Pancreas (tissue), 10 donors: ENCODE data around the gene IL36B. TPM values are rescaled to one million over a fixed set of nuclear protein-coding genes. Genes with fewer than 3 reads are reported as not detected.

Experiments used
- ATAC-seq, 4 donors: fragments of 200-7000 bp; cut with Tn5 transposase; one replicate each; pipeline versions ENCODE4 v1.8.0 to v1.9.1; 2020; ENCODE audit warnings: mild to moderate bottlenecking in 4 of 4, moderate library complexity in 4 of 4
- DNase-seq, 6 donors: peaks; one replicate each; pipeline ENCODE4 v3.0.0-alpha.2; 2020
- FAIRE-seq: peaks from 2 replicates; lab custom pipeline; 2012; peaks lifted over from hg19 to GRCh38; lab: Jason Lieb, UNC
- H3K27ac ChIP-seq, 4 donors: fragments of 200-600 bp; sonication (generic); 1 replicate in 3 of 4; 2 replicates in 1 of 4; pipeline versions ENCODE4 v1.5.0 to v1.8.0; 2020
- H3K27me3 ChIP-seq, 4 donors: fragments of 200-600 bp; one replicate each; pipeline ENCODE4 v1.8.0; 2021
- H3K36me3 ChIP-seq, 3 donors: fragments of 200-600 bp; sonication (generic) in 1 of 3; one replicate each; pipeline versions ENCODE4 v1.5.0 to v1.8.0; 2020 to 2021
- H3K4me1 ChIP-seq, 3 donors: fragments of 200-600 bp; one replicate each; pipeline ENCODE4 v1.8.0; 2021
- H3K4me3 ChIP-seq, 4 donors: fragments of 200-600 bp; sonication (generic) in 2 of 4; one replicate each; pipeline versions ENCODE4 v1.5.0 to v1.8.0; 2020 to 2021
- H3K9me3 ChIP-seq, 4 donors: fragments of 200-600 bp; one replicate each; pipeline ENCODE4 v1.8.0; 2021
- CTCF ChIP-seq, 4 donors: fragments of 200-600 bp; sonication (generic) in 3 of 4; IDR thresholded peaks; one replicate each; pipeline versions ENCODE4 v1.5.0 to v1.8.0; 2021; ENCODE audit warnings: antibody characterized with exemption in 4 of 4
- WGBS, 2 donors: extraction: QIAGEN DNeasy Blood & Tissue Kit; methylation state at CpG; one replicate each; pipeline ENCODE4 v1.1.7; 2013; 5-methylcytosine and 5-hydroxymethylcytosine counted together
- intact Hi-C, 3 donors: fragments of 100-400 bp; cut with DNase I; formaldehyde crosslinking; loops; one replicate each; pipeline versions ENCODE4 v1.11.1 to v1.14.2; 2022
- polyA plus RNA-seq, 2 donors: library from polyadenylated mRNA; stranded (reverse); fragments of 200-250 nt; gene quantifications; one replicate each; pipeline ENCODE4 v1.2.3, GENCODE V29; 2013
- total RNA-seq, 6 donors: library from RNA; stranded (reverse); fragmentation: NEBNext Ultra II Directional in 4 of 6; extraction: Animal tissue kit (Norgen Biotek cat#: 25700) in 4 of 6; gene quantifications; one replicate each; pipeline versions ENCODE4 v1.2.1 to v1.2.4, GENCODE V29; 2021 to 2023
- donor health status: healthy with polysubstance abuse.
- donor health status: DM: no; HTN: no; CAD: no; lungs with moderate emphysema.
- donor health status: DM: no; HTN: no; CAD: no.
- donor health status: control.
- donor health status: control.
- donor health status: Bipolar disorder and iron deficiency.
- donor health status: DM: yes; HTN: yes; CAD: no.
- donor health status: DM: no; HTN: no; CAD: no.
- donor health status: DM: no; HTN: no; CAD: no.
- donor health status: DM: yes; HTN: yes; CAD: no.

The IL36B gene
- total and polyA plus RNA-seq, 8 donors, result not detected

- H3K4me1 ChIP-seq, result no peaks in the 10 kb centered on the region
- no peak overlapping the region for H3K4me3 ChIP-seq
- no peak overlapping the region for H3K27ac ChIP-seq
- FAIRE-seq (no peak), DNase-seq (no peak), ATAC-seq (no peak)
- H3K27me3 ChIP-seq, result no peaks in the 10 kb centered on the region
- intact Hi-C loops, result no loop called here
- H3K9me3 ChIP-seq, result no peaks in the 10 kb centered on the region
- WGBS, 2 donors, result 51 to 59% methylated on average over 1 of the region's 1 CpG
- TF ChIP-seq CTCF (IDR thresholded peaks at IDR 0.05), result no peak
- no peaks in the 10 kb centered on the region for H3K36me3 ChIP-seq
Measured at GRCh38 chr2:113057117-113057516, 4.5 kb upstream of the IL36B start.

DNA sequence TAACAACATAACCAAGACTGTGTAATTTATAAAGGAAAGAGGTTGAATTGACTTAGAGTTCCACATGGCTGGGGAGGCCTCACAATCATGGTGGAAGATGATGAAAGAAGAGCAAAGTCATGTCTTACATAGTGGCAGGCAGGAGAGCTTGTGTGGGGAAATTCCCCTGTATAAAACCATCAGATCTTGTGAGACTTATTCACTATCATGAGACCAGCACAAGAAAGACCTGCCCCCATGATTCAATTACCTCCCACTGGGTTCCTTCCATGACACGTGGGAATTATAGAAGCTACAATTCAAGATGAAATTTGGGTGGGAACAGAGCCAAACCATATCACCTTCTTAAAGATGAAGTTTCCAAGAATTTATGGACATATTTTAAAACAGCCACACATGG, 3.9 kb upstream of the IL36B start:
- Histone ChIP-seq H3K27me3 (no peaks in the 10 kb centered on the region), H3K36me3 (no peaks in the 10 kb centered on the region), H3K27ac (no peak overlapping the region), H3K9me3 (no peaks in the 10 kb centered on the region), H3K4me3 (no peak overlapping the region), H3K4me1 (no peaks in the 10 kb centered on the region)
- ATAC-seq (no peak), FAIRE-seq (no peak), DNase-seq (no peak)
- intact Hi-C loops, result no loop called here
- no peak for TF ChIP-seq CTCF (IDR thresholded peaks at IDR 0.05)
- WGBS, 2 donors, result 61 to 64% methylated on average over 1 of the region's 1 CpG

DNA sequence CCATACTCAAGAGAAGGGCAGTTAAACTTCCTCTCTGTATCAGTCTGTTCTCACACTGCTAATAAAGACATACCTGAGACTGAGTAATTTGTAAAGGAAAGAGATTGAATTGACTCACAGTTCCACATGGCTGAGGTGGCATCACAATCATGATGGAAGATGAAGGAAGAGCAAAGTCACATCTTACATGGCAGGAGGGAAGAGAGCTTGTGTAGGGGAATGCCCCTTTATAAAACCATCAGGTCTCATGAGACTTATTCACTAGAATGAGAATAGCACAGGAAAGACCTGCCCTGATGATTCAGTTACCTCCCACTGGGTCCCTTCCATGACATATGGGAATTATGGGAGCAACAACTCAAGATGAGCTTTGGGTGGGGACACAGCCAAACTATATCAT, 1.4 kb upstream of the IL36B start:
- DNase-seq (no peak), ATAC-seq (no peak), FAIRE-seq (no peak)
- TF ChIP-seq CTCF (IDR thresholded peaks at IDR 0.05), result no peak
- Histone ChIP-seq H3K27ac (no peak overlapping the region), H3K4me1 (no peaks in the 10 kb centered on the region), H3K27me3 (no peaks in the 10 kb centered on the region), H3K4me3 (no peak overlapping the region), H3K9me3 (no peaks in the 10 kb centered on the region), H3K36me3 (no peaks in the 10 kb centered on the region)
- intact Hi-C loops, result no loop called here

DNA sequence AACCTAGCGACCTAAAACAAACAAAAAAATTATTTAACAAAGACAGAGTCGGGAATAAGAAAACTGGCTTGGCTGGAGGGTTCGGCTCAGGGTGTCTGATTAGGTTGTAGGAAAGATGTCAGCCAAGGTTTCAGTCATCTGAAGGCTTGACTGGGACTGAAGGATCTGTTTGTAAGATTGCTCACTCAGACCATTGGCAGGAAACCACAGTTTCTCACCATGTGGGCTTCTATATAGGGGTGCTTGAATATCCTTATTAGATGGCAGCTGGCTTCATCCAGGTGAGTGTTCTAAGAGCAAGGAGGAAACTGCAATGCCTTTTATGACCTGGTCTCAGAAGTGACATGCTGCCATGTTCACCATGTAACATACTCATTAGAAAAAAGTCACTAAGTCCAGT, 999 bp upstream of the IL36B start:
- no peaks in the 10 kb centered on the region for H3K27me3 ChIP-seq
- no peaks in the 10 kb centered on the region for H3K4me1 ChIP-seq
- H3K9me3 ChIP-seq, result no peaks in the 10 kb centered on the region
- no peak for FAIRE-seq
- H3K36me3 ChIP-seq, result no peaks in the 10 kb centered on the region
- H3K4me3 ChIP-seq, result no peak overlapping the region
- H3K27ac ChIP-seq, result no peak overlapping the region
- TF ChIP-seq CTCF (IDR thresholded peaks at IDR 0.05), result no peak
- DNase-seq, result no peak
- 48 to 49% methylated on average over 3 of the region's 3 CpGs for WGBS, 2 donors
- intact Hi-C loops, result no loop called here
- no peak for ATAC-seq

GRCh38 chr2:113050921-113051895, 1.5 kb downstream of the IL36B start:
- Histone ChIP-seq H3K27me3 (no peaks in the 10 kb centered on the region), H3K27ac (no peak overlapping the region), H3K4me1 (no peaks in the 10 kb centered on the region), H3K4me3 (no peak overlapping the region), H3K36me3 (no peaks in the 10 kb centered on the region), H3K9me3 (no peaks in the 10 kb centered on the region)
- FAIRE-seq, result no peak
- no peak for ATAC-seq
- TF ChIP-seq CTCF (IDR thresholded peaks at IDR 0.05), result no peak
- 90 to 94% methylated on average over 35 to 38 of the region's 38 CpGs for WGBS, 2 donors
- no peak for DNase-seq
- intact Hi-C loops, result no loop called here
